Stomach (tissue), 4 donors: ENCODE measurements around the gene TOP3B.

Experiments
- CTCF ChIP-seq, 7 experiments: fragments of 450-650 bp in 4 of 7; fragments of 200-600 bp in 3 of 7; sonication (generic) in 3 of 7; IDR thresholded peaks; one replicate each; pipeline ENCODE4 v1.5.1; 2016 to 2019; ENCODE audit warnings: antibody characterized with exemption in 7 of 7, control low read depth in 2 of 7, mild to moderate bottlenecking in 1 of 7
- EP300 ChIP-seq: sonication (generic); formaldehyde crosslinking; IDR thresholded peaks from one replicate; pipeline ENCODE4 v1.6.1; 2017; ENCODE audit warnings: antibody characterized with exemption
- POLR2A ChIP-seq, 4 donors: fragments of 450-650 bp; IDR thresholded peaks; one replicate each; pipeline ENCODE4 v1.6.1; 2016; ENCODE audit warnings: antibody characterized with exemption in 4 of 4, control low read depth in 2 of 4, mild to moderate bottlenecking in 1 of 4, moderate library complexity in 1 of 4
- POLR2AphosphoS5 ChIP-seq, 3 donors: sonication (generic); formaldehyde crosslinking; IDR thresholded peaks; one replicate each; pipeline ENCODE4 v1.6.1; 2016; ENCODE audit warnings: antibody characterized with exemption in 3 of 3

- no peak for TF ChIP-seq CTCF (IDR thresholded peaks at IDR 0.05)
- TF ChIP-seq POLR2AphosphoS5 (IDR thresholded peaks at IDR 0.05), result no peak
- TF ChIP-seq POLR2A (IDR thresholded peaks at IDR 0.05), result no peak
- no peak for TF ChIP-seq EP300
Measured at GRCh38 chr22:21937821-21938070, 44.8 kb downstream of the TOP3B start.
